Astrocyte of the hippocampus (primary cell): ENCODE measurements around the gene EXOC3.
"Not testable (repeated sequence)": the region's sequence is repeated elsewhere in the genome, so short reads cannot be mapped to it uniquely, and the experiment has no call there.

ENCODE experiments used
- DNase-seq: peaks from one replicate; pipeline ENCODE4 v3.0.0; 2011; ENCODE audit warnings: low read depth, low spot score

Gene EXOC3

DNA sequence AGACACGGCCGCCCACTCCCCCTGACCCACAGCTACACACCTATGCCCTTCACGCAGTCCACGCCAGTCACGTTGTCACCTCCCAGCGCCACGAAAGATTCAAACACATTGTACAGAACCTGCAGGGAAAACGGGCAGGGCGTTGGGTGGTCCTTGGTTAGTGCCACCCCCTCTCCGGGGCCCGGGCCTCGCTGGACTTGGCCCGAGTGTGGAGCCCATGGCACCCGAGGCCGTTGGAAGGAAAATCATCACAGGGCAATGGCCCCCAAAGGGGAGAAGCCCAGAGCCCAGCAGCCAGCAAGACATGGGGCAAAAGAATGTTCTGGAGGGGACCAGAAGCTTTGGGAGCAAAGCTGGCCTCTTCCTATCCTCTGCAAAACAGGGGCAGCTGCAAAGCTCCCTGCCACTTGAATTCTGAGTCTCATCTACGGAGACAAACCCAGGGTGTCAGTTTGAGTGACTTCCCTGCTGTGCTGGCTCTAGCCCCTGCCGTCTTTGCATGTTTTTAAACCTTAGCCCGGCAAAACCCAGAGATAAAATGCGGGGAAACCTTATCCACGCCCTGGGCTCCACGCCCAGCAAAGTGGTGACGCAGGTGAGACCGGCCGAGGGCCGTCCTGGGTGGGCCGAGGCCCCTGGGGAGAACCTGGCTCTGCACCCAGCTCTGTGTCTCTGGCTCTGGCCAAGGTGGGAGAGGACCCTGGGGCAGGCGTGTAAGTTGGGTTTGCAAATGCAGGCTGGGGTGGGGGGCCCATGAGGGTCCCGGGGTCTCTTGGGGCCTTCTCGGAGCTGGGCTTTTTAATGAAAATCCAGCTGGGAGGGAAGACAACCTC lies 42.4 kb downstream of the EXOC3 start:
- no peak for DNase-seq

DNA sequence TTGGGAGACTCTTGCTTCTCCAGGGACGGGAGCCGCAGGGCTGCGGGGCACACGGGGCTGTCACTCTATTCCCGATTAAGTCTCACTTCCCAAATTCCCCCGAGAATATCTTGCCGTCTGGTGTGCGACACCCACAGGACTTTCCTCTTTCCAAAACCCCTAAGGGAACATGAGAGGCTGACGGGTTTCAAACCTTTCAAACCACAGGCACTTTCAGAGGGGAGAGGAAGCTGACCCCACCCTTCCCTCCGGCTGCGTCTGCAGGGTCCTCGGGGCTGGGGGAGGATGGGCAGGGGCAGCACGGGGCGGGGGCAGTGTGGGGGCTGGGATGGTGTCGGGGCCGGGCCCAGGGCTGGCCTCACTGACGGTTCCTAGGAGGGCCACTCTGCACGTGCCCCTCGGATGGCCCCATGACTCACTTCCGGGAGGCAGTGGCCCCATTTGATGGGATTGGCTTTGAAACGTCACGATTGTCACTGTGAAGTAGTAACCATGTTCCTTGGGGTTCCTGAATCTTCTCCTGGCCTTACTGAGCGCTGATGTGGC lies 43.0 kb downstream of the EXOC3 start:
- DNase-seq: no peak

DNA sequence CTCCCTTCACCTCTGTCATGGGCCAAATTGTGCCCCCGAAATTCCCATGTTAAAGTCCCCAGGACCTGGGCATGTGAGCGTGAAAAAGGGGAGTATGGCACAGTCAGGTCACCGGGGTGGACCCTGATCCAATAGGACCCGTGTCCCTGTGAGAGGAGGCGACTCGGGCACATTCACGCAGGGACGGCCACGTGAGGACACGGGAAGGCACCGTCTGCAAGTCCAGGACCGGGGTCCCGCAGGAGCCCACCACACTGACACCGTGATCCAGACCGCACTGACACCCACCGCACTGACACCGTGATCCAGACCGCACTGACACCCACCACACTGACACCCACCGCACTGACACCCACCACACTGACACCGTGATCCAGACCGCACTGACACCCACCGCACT lies 43.6 kb downstream of the EXOC3 start:
- not testable (repeated sequence) for DNase-seq

DNA sequence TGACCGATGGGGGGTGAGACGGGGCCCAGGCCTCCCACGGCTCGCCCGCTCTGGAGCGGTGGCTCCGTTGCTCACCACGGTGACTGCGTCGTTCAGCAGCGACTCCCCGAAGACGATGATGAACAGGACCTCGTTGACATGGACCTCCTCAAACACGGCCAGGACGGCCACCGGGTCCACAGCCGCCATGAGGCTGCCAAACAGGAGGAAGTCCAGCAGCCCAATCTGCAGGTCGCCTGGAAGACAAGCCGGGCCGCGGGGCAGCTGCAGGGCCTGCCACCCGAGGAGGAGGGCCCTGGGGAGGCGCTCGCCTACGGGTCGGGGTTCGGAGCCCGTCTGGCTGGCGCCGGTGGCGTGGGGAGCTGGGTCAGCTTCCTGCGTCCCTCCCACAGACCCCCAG lies 45.3 kb downstream of the EXOC3 start:
- DNase-seq: no peak

DNA sequence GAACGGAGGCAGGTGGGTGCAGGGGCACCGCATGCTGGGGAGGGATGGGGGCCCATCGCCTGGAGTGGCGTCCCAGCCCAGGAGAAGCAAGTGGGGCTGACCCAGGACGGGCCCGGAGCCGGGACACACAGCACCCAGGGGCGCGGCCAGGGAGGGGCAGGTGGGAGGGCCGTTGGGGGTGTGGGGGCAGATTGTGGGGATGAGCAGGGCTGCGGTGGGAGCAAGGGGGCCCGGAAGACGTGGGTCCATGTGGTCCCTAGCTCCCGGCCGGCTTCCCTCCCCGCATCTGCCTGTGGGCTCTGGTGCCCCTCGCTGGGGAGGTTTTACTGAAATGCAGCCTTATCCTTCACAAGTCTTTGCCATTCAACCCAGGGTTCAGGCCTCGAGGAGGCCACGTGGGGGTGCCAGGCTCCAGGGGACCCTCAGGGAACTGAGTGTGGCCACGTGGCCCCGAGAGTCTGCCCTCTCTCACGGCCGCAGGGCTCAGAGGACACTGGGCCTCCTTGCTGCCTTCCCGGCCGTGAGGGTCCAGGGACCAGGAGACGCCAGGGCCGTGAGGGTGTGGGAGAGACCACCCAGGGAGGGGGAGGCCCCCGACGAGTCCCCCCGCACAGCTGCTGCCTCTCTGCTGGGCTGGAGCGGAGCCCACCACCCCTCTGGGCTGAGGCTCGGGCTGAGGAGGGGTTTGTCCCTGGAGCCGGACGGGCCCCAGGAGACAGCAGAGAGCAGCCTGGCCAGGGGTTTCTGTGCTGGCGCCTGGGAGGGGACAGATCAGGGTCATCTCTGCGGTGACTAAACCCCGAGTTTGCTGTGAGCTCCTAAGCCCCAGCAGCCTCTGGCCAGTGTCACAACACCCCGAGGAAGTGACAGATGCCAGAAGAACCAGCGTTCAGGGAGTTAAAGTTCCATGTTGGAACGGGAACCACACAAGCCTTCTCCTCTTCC lies 46.0 kb downstream of the EXOC3 start:
- DNase-seq: no peak

DNA sequence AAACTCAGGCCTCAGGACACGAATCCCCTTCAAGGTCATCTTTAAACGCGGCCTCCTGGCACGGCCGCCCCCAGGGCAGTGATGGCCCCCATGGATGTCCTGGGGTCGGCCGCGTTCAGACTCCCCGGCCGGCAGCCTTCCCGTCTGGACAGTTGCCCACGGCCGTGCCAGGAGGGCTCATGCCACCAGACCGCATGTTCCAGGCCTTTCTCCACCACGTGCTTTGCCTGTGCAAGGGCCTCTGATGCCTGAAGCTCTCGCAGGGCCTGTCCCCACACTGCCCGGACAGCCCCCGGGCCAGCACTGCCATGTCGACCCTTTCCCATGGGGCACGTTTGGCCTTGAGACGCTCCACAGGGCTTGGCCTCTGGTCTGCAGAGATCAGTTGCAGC lies 46.7 kb downstream of the EXOC3 start:
- no peak for DNase-seq

DNA sequence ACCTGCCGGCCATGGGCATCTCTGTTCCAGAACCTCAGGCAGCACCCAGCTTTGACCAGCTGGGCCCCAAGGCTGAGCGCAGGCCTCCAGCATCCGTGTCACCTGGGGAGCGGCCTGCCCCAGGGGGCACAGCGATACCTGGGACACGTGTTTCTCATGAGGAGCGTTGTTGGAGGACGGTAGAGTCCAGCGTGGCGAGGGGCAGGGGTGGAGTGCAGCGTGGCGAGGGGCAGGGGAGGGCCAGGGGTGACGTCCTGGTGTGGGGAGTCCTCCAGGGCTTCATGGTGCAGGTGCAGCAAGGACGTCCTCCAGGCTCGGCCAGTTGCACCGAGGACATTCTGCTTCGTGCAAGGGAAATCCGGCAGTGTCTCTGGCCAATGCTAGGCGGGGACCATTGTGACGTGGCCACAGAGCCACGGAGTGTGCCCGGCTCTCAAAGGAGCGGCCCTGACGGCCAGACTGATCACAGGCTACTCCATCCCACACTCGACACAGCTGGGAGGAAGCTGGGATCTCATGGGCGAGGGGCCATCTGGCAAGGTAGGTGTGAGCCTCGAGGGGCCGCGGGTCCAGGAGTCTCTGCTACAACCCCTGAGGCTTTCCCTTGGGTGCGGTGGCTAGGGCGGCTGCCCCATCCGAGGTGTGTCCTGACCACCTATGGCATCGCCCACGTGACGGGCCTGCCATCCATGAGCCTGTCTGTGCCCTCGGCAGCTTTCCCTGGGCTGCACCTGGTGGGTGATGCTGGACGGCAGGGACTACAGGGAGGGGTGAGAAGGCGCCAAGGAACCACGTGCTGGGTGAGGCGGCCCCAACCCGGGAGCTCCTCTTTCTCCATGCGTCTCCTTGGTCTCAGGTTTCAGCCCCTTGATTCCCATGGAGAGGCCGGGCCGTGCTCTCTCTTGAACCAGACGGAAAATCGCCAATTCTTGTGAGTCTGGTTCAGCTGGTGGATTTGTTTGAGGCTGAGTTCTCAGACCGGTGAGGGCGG lies 47.4 kb downstream of the EXOC3 start:
- DNase-seq: no peak

DNA sequence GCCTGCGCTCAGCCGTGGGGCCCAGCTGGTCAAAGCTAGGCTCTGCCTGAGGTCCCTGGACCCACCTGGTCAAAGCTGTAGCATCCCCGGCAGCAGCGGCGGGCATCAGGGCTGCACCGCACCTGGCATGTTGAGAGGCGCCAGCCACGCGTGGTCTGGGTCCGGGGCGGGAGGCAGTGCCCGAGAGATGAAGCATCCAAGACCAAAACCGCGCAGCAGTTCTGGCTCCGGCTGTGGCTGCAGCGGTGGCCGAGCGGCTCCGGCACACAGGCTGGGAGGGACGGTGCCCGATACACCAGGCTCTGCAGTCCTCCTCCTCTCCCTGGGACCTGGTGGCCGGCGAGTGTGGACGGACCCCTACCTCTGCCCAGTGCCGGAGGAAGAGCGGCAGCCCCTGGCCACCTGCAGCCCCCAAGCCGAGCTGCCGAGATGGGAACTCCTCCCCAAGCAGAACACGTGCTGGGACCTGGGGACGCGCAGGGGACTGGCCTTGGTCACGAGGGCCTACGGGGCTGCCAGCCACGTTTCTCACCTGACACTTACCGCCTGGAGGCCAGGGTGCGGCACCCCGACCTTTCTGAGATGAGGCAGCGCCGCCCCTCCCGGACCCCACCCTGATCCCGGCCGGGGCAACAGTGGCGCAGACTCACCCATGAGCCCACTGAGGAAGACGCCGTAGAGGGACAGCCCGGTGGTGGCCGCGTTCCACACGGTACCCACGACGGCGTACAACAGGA lies 48.3 kb downstream of the EXOC3 start:
- no peak for DNase-seq

DNA sequence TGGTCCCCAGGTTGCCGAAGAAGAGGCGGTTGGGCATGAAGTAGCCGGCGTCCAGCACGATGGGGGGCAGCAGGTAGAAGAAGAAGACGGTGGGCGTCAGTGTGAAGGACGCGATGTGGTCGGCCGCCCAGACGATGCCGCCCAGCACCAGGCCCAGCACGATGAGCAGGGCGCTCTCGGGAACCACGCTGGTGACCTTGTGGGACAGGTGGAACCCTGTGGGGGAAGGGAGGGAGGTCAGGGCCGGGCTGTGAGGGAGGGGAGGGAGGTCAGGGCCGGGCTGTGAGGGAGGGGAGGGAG lies 48.8 kb downstream of the EXOC3 start:
- no peak for DNase-seq

DNA sequence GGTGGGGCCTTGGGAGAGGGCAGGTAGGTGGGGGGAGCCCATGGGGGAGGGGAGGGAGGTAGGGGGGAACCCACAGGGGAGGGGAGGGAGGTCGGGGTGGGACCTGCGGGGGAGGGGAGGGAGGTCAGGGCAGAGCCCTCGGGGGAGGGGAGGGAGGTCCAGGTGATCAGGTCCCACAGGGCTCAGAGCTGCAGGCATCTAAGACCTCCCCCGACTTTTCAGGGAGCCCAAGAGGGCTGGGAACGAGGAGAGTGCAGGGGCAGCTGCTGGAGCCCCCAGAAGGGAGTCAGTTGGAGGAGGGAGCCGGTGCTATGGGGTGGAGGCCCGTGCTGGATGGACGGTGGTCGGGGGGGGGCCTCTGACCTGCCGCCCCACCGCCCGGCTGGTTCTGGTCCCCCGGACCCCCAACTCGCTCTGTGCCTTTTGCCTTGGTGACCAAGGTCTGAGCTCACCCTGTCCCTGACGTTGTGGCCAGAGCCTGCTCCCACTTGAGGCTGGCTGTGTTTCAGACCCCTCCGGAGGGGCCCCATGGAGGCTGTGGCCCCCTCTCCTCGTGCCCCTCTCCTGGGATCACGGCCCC lies 49.4 kb downstream of the EXOC3 start:
- no peak for DNase-seq

DNA sequence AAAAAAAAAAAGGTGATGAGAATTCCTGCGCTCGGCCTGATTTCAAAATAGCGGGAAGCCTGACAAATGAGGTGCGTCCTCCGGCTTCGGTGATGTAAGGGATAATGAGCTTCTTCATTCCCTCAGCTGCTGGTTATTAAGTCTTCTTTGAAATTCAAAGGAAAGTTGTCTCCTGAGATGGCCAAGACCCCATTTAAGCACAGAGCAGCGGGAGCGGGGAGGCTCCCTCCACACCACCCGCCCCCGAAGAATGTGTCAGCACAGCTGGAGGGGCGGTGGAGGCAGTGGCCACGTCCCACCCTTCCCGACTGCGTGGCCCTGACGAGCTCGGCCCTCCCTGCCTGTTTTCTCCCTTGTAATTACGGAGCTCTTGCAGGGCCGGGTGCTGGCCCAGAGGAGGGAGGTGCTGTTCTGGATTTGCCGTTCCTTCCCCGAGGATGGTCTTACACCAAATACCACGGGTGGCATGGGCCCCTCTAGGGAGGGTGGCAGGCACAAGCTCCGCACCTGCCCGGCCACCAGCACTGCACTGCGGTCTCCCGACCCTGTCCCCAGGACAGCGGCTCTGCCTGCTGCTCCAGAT lies 50.2 kb downstream of the EXOC3 start:
- DNase-seq: no peak

DNA sequence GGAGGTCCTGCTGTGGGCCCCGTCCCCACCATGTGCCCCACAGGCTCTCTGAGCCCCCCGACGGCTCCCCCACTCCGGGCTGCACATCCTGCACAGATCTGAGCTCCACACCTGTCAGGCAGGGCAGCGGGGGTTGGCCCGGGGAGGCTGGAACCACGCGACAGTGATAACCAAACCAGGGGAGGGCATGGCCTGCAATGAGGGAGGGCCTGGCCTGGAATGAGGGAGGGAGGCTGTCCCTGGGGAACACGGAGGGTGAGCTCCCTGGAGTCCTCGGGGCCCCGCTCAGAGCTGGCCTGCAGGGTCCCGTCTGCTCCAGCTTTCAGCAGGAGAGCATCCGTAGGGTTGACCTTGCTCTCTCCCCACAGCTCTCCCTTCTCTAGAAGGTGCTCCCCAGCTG lies 50.8 kb downstream of the EXOC3 start:
- DNase-seq: no peak

DNA sequence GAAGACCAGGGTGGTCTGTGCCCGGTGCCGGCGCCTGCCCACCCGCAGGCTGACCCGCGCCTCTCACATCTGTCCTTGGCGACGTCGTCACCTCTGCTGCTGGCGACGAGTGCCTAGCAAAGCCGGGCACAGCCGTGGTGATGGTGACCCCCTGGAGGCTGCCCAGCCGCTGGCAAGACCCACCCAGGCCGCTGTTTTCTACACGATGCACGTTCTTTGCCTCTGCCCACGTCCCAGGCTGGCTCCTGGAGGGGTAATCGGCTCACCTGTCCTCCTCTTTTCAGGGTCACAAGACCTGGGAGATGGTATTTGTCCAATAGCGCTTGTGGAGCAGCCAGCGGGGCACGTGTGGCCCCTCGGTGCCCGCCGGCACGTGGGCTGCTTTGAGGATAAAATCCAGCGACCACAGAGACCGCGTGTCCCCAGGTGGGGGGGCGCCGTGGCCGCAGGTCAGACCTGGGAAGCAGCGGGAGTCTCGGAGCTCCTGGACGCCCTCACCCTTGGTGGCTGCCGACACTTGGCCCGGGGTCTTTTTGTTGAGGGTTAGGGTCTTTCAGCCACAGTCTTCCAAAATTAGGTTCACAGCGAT lies 51.8 kb downstream of the EXOC3 start:
- no peak for DNase-seq

DNA sequence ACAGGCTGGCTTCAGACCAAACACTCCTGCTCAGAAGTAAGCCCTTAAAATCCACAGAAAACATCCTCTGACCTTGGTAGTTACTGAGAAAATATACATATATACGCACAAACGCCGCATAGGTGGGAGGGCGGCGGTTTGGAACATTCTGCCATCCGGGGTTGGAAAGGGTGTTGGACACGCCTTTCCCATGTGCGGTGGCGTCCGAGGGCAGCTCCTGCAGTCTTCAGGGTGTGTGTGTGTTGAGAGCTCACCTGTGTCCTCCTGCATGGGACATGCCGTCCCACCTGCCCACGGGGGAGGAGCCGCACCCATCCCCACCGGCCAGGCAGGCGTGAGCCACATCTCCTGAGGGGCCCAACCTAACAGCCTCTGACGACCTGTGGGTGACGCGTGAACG lies 53.1 kb downstream of the EXOC3 start:
- DNase-seq: no peak

DNA sequence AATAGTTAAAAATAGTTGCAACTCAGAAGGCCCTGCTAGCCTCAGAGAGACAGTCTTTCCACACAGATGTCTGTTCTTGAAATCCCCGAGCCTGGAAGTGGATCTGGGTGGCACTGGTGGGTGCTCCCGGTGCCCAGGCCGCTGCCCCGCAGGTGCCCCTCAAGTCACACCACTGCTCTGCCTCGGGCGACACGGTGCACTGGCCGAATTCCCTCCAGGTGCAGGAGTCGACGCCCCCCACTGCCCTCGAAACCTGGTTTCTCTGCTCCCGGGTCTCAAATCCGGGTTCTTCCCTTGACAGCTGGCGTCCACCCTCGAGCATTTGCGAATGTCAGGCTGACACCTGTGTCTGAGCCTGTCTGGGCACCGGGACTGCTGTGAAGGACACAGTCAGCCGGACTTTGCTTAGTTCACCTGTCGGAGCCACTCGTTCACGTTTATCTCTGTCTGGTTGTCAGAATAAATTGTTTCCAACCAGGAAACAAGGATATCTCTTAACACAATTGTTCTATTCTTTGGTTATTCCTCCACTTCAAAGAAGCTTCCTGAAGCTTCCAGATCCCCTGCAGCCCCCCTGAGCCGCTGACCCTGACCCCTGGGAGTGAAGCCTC lies 54.2 kb downstream of the EXOC3 start:
- DNase-seq: no peak

DNA sequence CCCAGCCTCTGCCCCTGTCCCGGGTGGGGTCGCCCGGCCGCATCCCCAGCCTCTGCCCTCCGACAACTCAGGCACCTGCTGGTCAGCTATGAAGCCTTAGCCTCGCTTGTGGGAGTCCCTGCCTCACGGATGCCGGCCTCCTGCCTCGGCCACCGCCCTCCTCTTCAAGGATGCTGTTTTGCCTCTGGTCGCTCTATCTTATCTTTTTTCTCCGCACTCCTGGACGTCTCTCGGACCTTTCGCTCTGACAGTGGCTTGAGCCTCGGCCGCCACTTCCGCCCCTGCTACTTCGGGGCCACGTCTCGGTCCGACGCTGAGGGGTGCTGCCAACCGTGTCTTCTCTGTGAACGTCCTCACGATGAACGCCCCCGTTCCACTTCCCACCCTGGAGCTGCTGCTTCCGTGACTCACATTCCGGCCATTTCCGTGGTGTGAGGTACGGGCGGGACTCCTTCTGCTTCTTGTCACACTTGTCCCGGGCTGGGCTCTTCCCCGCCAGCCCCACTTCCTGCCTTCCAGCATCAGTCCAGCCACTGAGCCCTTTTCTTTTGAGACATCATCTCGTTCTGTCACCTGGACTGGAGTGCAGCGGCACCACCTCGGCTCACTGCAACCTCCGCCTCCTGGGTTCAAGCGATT lies 55.0 kb downstream of the EXOC3 start:
- no peak for DNase-seq

DNA sequence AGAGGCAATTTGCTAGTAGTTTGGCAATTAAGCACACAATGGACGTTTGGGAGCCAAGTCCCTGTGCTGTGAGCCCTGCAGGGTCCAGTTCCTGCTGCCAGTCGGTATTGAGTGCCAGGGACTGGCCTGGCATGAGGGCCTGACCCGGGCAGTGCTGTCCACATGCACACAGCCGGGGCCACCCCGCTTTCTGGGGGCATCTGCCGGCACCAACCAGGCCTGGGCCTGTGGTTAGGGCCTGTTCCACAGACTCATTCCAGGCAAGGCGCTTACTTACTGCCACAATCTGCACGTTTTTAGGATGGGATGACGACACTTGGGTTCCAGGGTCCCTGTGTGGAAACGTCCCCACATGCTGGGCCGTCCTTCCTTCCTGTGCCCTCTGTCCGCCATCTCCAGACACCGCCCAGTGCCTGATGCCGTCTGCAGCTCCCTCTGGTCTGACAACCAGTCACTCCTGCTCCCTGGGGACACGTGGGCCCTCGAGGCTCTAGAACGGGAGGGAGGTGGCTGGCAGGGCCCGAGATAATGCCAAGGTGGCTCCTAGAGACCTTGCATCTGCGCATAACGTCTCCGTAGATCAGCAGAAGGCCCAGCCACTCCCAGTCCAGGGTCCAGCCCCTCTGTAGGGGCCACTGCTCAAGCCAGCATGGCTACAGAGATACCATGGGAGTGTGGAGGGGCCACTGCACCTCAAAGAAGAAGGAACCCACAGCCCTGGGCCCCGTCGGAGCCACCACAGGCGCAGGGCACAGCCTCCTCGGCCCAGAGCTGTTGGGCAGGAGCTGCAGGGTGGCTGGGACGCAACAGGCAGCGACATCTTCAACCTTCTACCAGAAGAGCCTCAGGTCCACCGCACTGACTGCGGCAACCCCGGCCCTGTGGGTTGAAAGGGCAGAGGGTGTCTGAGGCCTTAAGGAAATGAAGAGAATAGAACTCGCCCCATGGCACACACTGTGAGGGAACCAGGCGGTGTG lies 56.5 kb downstream of the EXOC3 start:
- DNase-seq: no peak

DNA sequence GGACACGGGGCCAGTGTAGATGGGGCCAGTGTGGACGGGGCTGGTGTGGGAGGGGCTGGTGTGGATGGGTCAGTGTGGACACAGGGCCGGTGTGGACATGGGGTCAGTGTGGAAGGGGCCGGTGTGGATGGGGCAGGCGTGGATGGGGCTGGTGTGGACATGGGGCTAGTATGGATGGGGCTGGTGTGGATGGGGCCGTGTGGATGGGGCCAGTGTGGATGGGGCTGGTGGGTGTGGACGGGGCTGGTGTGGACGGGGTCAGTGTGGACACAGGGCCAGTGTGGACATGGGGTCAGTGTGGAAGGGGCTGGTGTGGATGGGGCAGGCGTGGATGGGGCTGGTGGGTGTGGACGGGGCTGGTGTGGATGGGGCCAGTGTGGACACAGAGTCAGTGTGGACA lies 57.5 kb downstream of the EXOC3 start:
- no peak for DNase-seq
